GM03348 (cell line): ENCODE data around the gene SMARCD1.

Experiments used
- DNase-seq: peaks from one replicate; pipeline ENCODE4 v3.0.0; 2012; ENCODE audit warnings: low spot score

Gene SMARCD1

GRCh38 chr12:50077099-50077498 is 8.0 kb upstream of the SMARCD1 start:
- no peak for DNase-seq

- no peak for DNase-seq
Measured at GRCh38 chr12:50078281-50078680, 6.9 kb upstream of the SMARCD1 start.

- DNase-seq, result no peak
Measured at GRCh38 chr12:50079771-50080170, 5.4 kb upstream of the SMARCD1 start.

DNA sequence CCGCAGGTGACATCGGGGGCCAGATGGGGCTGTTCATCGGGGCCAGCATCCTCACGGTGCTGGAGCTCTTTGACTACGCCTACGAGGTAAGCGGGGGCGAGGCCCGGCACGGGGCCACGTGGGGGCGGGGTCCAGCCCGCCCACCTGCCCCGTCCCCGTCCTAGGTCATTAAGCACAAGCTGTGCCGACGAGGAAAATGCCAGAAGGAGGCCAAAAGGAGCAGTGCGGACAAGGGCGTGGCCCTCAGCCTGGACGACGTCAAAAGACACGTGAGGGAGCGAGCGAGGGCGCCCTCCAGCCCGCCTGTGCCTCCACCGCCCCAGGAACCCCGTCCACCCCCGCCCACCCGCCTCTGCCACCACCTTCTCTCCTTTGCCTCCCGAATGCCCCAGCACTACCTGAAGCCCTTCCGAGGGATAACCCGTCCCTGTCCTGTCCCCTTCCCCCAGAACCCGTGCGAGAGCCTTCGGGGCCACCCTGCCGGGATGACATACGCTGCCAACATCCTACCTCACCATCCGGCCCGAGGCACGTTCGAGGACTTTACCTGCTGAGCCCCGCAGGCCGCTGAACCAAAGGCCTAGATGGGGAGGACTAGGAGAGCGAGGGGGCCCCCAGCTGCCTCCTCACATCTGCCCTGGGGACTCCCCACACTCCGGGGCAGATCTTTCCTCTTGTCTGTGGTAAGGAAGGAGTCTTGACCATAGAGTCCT is 3.9 kb upstream of the SMARCD1 start:
- no peak for DNase-seq

DNA sequence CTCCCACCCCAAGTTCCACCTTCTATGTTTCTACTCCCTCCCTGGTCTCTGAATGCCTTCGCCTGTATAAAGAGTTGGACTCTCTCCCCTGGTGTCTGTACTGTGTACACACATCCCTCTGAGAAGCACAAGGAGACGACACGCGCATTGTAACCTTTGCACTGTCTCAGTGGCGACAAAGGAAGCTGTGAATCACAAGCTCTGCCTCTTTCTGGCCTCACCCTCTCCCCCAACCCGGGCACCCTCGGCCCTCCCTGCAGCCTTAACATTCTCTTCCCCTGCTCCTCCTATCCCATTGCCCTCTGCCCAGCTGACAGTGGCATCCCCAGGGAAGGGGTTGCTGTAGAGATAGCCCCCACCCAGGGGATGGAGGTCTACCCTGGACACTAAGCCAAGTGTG is 2.5 kb upstream of the SMARCD1 start:
- DNase-seq, result no peak

- no peak for DNase-seq
Measured at GRCh38 chr12:50083301-50083700, 1.8 kb upstream of the SMARCD1 start.

- peak; percentile 33 for DNase-seq
Measured at GRCh38 chr12:50084409-50084774, 750 bp upstream of the SMARCD1 start.

DNA sequence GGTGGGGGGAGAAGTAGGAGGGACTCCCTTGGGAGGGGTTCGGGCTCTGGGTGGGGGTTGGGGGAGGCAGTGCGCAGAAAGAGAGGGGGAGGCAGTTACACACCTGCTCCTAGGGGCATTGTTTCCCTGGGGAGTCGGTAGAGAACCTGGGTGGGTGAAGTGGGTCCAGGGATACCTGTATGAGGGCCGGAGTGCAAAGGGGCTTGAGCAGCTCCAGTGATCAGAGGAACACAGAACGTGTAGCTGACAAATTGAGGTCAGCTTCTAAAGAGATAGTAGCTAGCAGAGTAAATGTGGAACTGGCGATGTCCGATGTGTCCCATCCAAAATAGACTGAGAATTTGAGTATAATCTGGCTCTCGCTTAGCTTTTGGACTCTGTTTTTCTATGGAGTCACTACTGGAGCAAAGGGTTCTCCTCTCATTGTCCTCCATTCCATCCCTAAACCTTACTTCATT is 502 bp downstream of the SMARCD1 start:
- no peak for DNase-seq

DNA sequence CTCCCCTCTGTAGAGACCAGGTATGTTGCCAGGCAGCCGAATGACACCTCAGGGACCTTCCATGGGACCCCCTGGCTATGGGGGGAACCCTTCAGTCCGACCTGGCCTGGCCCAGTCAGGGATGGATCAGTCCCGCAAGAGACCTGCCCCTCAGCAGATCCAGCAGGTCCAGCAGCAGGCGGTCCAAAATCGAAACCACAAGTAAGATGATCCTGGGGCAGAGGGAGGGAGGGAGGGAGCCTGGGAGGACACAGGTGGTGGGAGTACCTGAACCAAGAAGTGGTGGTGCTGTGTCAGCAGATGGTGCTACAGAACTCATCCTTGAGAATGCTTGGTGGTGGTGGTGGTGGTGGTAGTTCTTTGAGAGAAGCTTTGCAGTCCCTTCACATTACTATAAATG is 1.0 kb downstream of the SMARCD1 start:
- DNase-seq, result no peak

GRCh38 chr12:50087151-50087550 is 2.0 kb downstream of the SMARCD1 start:
- DNase-seq, result no peak

- peak; percentile 60 for DNase-seq
Measured at GRCh38 chr12:50087995-50088394, 2.9 kb downstream of the SMARCD1 start.

- DNase-seq, result peak; percentile 48
Measured at GRCh38 chr12:50088577-50089335, 3.6 kb downstream of the SMARCD1 start.

DNA sequence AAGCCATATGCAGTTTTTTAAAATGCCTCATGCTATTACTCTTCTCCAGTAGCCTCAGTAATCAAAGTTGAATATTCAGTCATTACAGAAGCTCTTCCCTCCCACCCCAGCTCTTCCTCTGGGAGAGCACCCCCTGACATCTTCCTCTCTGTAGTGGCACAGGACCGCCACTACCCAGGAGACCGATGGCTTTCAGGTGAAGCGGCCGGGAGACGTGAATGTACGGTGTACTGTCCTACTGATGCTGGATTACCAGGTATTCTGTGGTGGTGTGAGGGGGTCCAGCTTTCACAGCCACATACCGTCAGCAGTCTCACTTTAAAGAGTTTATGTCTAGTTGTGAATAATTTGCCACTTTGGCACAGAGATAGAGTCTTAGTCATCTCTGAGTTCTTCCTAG is 4.6 kb downstream of the SMARCD1 start:
- DNase-seq, result no peak

GRCh38 chr12:50090391-50090790 is 5.2 kb downstream of the SMARCD1 start:
- DNase-seq, result no peak

DNA sequence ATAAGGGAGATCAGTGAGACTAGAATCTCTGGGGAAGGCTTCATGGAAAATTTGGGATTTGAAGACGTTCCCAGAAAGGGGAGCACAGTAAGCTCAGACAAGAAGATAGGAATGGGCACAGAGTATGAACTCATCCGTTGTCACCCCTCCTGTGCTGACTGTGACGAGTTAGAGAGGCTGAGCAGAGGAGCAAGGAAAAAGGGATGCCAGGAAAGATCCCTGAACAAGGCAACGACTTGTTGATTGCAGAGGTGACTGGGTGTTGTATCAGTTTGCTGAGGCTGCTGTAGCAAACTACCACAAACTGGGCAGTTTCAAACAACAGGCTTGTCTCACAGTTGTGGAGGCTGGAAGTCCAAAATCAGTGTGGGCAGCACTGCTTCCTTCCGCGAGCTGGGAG is 12.8 kb downstream of the SMARCD1 start:
- no peak for DNase-seq

DNA sequence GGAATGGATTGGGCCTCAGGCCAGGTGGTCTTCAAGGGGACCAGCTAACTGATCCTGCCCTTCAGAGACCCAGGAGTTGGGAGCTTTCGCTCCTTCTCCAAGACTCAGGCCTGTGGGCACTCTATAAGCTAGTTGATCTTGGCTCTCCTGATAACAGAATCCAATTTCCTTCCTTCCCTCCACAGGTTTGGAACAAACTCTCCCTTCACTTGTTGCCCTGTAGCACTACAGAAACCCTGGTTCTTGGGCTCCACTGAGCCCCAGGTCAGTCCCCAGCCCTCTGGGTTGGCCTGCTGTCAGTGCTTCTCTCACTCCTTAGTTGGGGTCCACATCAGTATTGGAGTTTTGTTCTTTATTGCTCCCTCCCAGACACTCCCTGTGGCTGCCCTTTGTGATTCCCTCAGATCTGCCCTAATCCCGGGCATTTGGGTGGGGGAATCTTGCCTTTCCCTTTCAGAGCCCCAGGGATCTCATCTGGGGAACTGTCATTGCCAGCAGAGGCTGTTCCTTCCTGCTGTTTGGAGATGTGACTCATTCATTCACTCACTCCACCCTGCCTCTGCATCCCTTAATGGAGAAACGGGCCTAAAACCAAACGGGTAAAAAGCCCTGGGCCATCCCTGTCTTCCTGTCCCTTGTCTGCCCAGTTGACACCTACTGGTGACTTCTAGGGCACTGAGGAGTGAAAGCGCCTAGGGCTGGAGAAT is 14.3 kb downstream of the SMARCD1 start:
- DNase-seq, result peak; percentile 70

DNA sequence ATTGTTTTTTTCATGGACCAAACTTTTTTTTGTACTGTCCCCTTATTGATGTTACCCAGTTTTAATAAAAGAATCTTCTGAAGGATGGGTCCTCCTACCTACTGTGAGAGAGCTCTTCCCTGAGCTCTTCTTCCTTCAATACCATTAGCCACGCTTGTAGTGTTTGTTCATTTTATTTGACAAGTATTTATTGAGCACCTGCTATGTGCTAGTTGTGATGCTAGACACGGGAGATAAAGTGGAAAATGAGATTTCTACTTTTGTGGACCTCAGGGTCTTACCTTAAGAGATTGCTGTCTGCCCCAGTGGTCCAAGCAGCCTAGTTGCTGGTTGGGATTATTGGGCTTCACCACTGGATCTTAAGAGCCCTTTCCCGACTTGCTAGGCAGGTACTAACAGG is 15.4 kb downstream of the SMARCD1 start:
- DNase-seq, result no peak

- DNase-seq, result peak; percentile 52
Measured at GRCh38 chr12:50101663-50102062, 16.5 kb downstream of the SMARCD1 start.

- no peak for DNase-seq
Measured at GRCh38 chr12:50102131-50102531, 17.0 kb downstream of the SMARCD1 start.

DNA sequence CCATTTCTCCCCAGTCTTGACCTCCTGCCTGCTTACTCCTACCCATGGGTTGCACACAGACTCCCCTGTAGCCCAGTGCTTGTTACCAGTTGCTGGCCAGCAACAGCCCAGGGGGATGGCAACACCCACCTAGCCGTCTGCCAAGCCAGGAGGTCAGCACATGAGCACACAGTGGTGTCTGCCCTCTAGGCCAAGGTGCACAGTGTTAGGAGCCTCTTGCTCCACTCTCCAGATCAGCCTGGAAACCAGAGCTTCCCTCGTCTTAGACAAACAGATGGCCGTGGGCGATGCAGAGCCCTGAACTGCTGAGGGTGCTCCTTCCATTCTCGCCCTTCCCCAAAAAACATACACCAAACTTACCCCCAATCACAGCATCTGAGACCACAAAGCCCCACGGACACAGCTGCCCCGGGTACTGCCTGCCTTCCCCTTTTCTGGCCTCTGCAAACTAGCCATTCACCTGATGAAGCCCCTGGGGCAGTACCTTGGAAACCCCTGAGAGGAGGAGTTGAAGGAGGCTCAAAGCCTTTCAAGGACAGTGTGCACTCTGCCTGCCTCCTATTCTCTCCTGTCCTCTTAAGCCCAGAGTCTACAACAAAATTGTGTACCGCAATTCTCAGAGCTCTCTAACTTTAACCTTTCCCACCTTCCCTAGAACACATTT is 17.6 kb downstream of the SMARCD1 start:
- no peak for DNase-seq

DNA sequence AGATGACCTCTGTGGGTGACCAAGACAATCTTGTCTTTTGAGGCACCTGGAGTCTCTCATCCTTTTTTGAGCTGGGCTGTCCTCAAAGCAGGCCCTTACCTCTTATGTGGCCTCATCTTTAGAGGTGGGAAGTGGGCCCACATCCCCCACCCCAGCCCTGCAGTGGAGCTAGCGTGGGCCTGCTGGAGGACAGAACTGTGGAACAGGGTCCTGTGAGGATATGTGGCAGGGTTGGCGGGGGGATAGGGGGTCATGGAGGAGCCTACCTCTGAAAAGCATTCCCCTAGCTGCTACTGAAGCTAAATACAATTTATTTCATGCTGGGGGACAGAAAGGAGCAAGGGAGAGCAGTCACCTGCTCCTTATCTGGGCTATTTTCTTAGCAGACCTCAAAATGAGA is 18.2 kb downstream of the SMARCD1 start:
- no peak for DNase-seq

DNA sequence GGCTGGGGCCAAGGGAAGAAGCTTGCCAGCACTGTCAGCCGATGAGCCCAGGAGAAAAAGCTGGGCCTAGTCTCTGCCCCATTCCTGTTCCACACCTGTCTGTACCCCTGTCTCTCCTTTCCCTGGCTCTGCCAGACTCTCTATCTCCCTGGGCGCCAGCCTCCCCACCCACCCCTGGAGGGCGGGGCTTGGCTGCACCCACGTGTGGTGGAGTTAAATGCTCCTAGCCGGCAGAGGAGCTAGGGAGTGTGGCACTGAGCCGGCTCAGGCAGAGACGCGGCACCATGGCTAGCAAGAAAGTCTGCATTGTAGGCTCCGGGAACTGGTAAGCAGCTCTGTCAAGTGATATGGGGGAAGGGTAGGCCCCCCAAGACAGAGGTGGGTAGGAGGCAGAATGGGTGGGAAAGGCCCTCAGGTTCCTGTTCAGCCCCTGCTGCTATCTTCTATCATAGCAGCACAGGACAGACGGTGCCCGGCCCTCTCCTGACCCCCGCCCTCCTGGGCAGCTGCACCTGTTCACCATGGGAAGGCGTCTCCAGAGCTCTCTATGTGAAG is 18.7 kb downstream of the SMARCD1 start, which contains the start of gene GPD1:
GPD1 (plus strand) TSS at position 242 of the 555 bp plus-strand sequence; CDS start at position 285, 43 bp downstream.
- peak; percentile 78 for DNase-seq
